GM12878 (cell line): ENCODE data around the gene C17orf78. TPM values are rescaled to one million over a fixed set of nuclear protein-coding genes. Genes with fewer than 3 reads are reported as not detected.

ENCODE experiments used
- ATAC-seq: fragments of 200-7000 bp; cut with Tn5 transposase; 3 replicates; pipeline ENCODE4 v1.9.1; 2020; ENCODE audit warnings: mild to moderate bottlenecking, moderate library complexity
- BruUV-seq: library from RNA; stranded (reverse); fragments of 400-500 nt; replicated peaks from 2 replicates; lab custom pipeline; 2021; lab: Mats Ljungman, UMichigan
- CTCF ChIA-PET: fragments of 300-600 bp; sonication (Branson Sonifier 250); formaldehyde crosslinking; extraction: SDS; loops from one replicate; lab custom pipeline; 2021; ENCODE audit warnings: inconsistent platforms; lab: Yijun Ruan, JAX
- POLR2A ChIA-PET: fragments of 350-600 bp; formaldehyde crosslinking; extraction: SDS; loops from one replicate; lab custom pipeline; 2021; ENCODE audit warnings: inconsistent platforms; lab: Charles Lee
- RAD21 ChIA-PET: fragments of 300-600 bp; sonication (Branson Sonifier 250); formaldehyde crosslinking; loops from one replicate; lab custom pipeline; 2023; ENCODE audit warnings: antibody characterized with exemption; ENCODE audit not compliant: unreplicated experiment; lab: Charles Lee
- SMC1A ChIA-PET: fragments of 300-600 bp; sonication (Branson Sonifier 250); formaldehyde crosslinking; loops from one replicate; lab custom pipeline; 2023; ENCODE audit not compliant: unreplicated experiment, uncharacterized antibody; lab: Charles Lee
- DNase-seq: peaks from one replicate; pipeline ENCODE4 v3.0.0-alpha.2; 2011; ENCODE audit warnings: low read depth, low spot score
- FAIRE-seq: peaks from 3 replicates; lab custom pipeline; 2011; peaks lifted over from hg19 to GRCh38; lab: Jason Lieb, UNC
- H2AFZ ChIP-seq: 2 replicates; pipeline ENCODE4 v1.6.0; 2011; ENCODE audit warnings: low read depth, low read length, control low read depth; ENCODE audit not compliant: control insufficient read depth
- H3K27ac ChIP-seq: 2 replicates; pipeline ENCODE4 v1.5.1; 2011; ENCODE audit warnings: control low read depth; ENCODE audit not compliant: control insufficient read depth, insufficient read depth
- H3K27me3 ChIP-seq, 2 experiments: replicated peaks in 1 of 2; 2 replicates each; pipeline versions ENCODE4 v1.6.0 to v1.6.1; 2011; ENCODE audit warnings: low read length in 1 of 2; ENCODE audit not compliant: control insufficient read depth in 2 of 2, insufficient read depth in 2 of 2
- H3K36me3 ChIP-seq, 2 experiments: 2 replicates each; pipeline ENCODE4 v1.5.1; 2011; ENCODE audit warnings: low read length in 1 of 2; ENCODE audit not compliant: control insufficient read depth in 2 of 2, insufficient read depth in 2 of 2
- H3K4me1 ChIP-seq: 2 replicates; pipeline ENCODE4 v1.6.1; 2011; ENCODE audit warnings: mild to moderate bottlenecking, low read length, moderate library complexity, mixed read lengths; ENCODE audit not compliant: control insufficient read depth, insufficient read depth
- H3K4me2 ChIP-seq: 2 replicates; pipeline ENCODE4 v1.6.0; 2011; ENCODE audit warnings: control low read depth; ENCODE audit not compliant: control insufficient read depth, insufficient read depth
- H3K4me3 ChIP-seq: fragments of 200-600 bp; sonication (generic); 2 replicates; pipeline ENCODE4 v1.5.1; 2016
- H3K79me2 ChIP-seq: 2 replicates; pipeline ENCODE4 v1.6.0; 2011; ENCODE audit warnings: low read length; ENCODE audit not compliant: control insufficient read depth, insufficient read depth
- H3K9ac ChIP-seq: 2 replicates; pipeline ENCODE4 v1.8.0; 2011; ENCODE audit warnings: low read length, control low read depth, mixed read lengths; ENCODE audit not compliant: control insufficient read depth, insufficient read depth
- H3K9me3 ChIP-seq: replicated peaks from 3 replicates; pipeline ENCODE4 v1.5.1; 2011; ENCODE audit warnings: mild to moderate bottlenecking, low read length; ENCODE audit not compliant: control insufficient read depth, insufficient read depth
- H4K20me1 ChIP-seq: 2 replicates; pipeline ENCODE4 v1.6.0; 2011; ENCODE audit not compliant: control insufficient read depth, insufficient read depth
- BCL11A ChIP-seq: IDR thresholded peaks from 2 replicates; pipeline ENCODE4 v1.6.1; 2011; ENCODE audit warnings: low read depth, low read length
- BHLHE40 ChIP-seq, 2 experiments: fragments of 450-650 bp in 1 of 2; IDR thresholded peaks; 2 replicates each; pipeline ENCODE4 v1.6.1; 2011 to 2017; ENCODE audit warnings: low read depth in 2 of 2, borderline replicate concordance in 1 of 2, improper control_type of control experiment in 1 of 2, low read length in 1 of 2, mild to moderate bottlenecking in 1 of 2
- BRCA1 ChIP-seq: IDR thresholded peaks from 2 replicates; pipeline ENCODE4 v1.6.1; 2011; ENCODE audit warnings: low read depth, low read length, improper control_type of control experiment
- EGR1 ChIP-seq, 2 experiments: IDR thresholded peaks; 1 replicate in 1 of 2; 2 replicates in 1 of 2; pipeline ENCODE4 v1.6.1; 2011 to 2012; ENCODE audit warnings: low read depth in 2 of 2, low read length in 2 of 2, borderline replicate concordance in 1 of 2, mild to moderate bottlenecking in 1 of 2, moderate library complexity in 1 of 2
- LARP7 ChIP-seq: fragments of 450-650 bp; IDR thresholded peaks from 2 replicates; pipeline ENCODE4 v1.6.1; 2017; ENCODE audit warnings: mild to moderate bottlenecking
- MYB ChIP-seq: fragments of 150-350 bp; IDR thresholded peaks from 2 replicates; pipeline ENCODE4 v1.6.1; 2014; ENCODE audit warnings: mild to moderate bottlenecking, low read depth, low read length, borderline replicate concordance
- SMC3 ChIP-seq: IDR thresholded peaks from 2 replicates; pipeline ENCODE4 v1.6.1; 2011; ENCODE audit warnings: low read length, improper control_type of control experiment, borderline replicate concordance
- SPI1 ChIP-seq: IDR thresholded peaks from 2 replicates; pipeline ENCODE4 v1.6.1; 2011; ENCODE audit warnings: low read depth, mild to moderate bottlenecking, low read length, moderate library complexity, borderline replicate concordance; ENCODE audit not compliant: insufficient read depth
- SRF ChIP-seq, 2 experiments: IDR thresholded peaks; 2 replicates each; pipeline ENCODE4 v1.6.1; 2011; ENCODE audit warnings: low read depth in 2 of 2, low read length in 2 of 2, mild to moderate bottlenecking in 1 of 2, moderate library complexity in 1 of 2
- SUZ12 ChIP-seq: fragments of 200-600 bp; sonication (generic); IDR thresholded peaks from one replicate; pipeline ENCODE4 v1.6.1; 2018; ENCODE audit warnings: antibody characterized with exemption, mild to moderate bottlenecking; ENCODE audit not compliant: unreplicated experiment
- ZNF274 ChIP-seq: IDR thresholded peaks from one replicate; pipeline ENCODE4 v1.8.0; 2011; ENCODE audit not compliant: insufficient read length, insufficient read depth
- in situ Hi-C: fragments of 300-500 bp; cut with MboI; formaldehyde crosslinking; loops from 9 replicates; pipeline ENCODE4 v1.14.3; 2018; ENCODE audit warnings: mixed read lengths
- intact Hi-C: fragments of 100-400 bp; cut with micrococcal nuclease; formaldehyde crosslinking; loops from one replicate; pipeline ENCODE4 v1.14.2; 2022; ENCODE audit not compliant: unreplicated experiment
- polyA plus RNA-seq, 11 experiments: library from polyadenylated mRNA; depleted of rRNA in 4 of 11; unstranded in 6 of 11; stranded (reverse) in 5 of 11; fragments of >200 nt; fragmentation: Nextera tagmentation in 4 of 11; fragmentation: Illumina TruSeq in 1 of 11; extraction: Ambion mirVana in 4 of 11; extraction: Trizol in 1 of 11; gene quantifications; 1 replicate in 1 of 11; 2 replicates in 10 of 11; pipeline versions ENCODE4 v1.2.1 to v1.2.3, GENCODE V29; 2011 to 2016; ENCODE audit warnings: inconsistent platforms in 2 of 11, missing spikeins in 2 of 11, low read depth in 1 of 11
- total RNA-seq, 4 experiments: library from RNA; depleted of rRNA in 3 of 4; stranded (reverse); fragments of >200 nt in 3 of 4; fragmentation: Illumina TruSeq in 1 of 4; extraction: Trizol in 1 of 4; gene quantifications; 2 replicates each; pipeline versions ENCODE4 v1.2.1 to v1.2.3, GENCODE V29; 2013 to 2021
- TF ChIP-seq, protein P1 (sequence below): fragments of 450-650 bp; IDR thresholded peaks from 2 replicates; pipeline ENCODE4 v1.6.1; 2016; ENCODE audit warnings: mild to moderate bottlenecking, moderate library complexity, borderline replicate concordance
- TF ChIP-seq, protein P2 (sequence below): IDR thresholded peaks from 2 replicates; pipeline ENCODE4 v1.6.1; 2011; ENCODE audit warnings: borderline replicate concordance, low read depth, mild to moderate bottlenecking, moderate library complexity, low read length; ENCODE audit not compliant: insufficient read depth, poor library complexity, severe bottlenecking
- TF ChIP-seq, protein P3 (sequence below): fragments of 450-650 bp; IDR thresholded peaks from 2 replicates; pipeline ENCODE4 v1.6.1; 2017; ENCODE audit warnings: antibody characterized with exemption, mild to moderate bottlenecking, moderate library complexity

The C17orf78 gene
- total and polyA plus RNA-seq, 10 of the 15 experiments (the other 5 are each of a cell fraction or from before 2014, with no cell fraction given), result 0.10 TPM; not detected in 9

DNA sequence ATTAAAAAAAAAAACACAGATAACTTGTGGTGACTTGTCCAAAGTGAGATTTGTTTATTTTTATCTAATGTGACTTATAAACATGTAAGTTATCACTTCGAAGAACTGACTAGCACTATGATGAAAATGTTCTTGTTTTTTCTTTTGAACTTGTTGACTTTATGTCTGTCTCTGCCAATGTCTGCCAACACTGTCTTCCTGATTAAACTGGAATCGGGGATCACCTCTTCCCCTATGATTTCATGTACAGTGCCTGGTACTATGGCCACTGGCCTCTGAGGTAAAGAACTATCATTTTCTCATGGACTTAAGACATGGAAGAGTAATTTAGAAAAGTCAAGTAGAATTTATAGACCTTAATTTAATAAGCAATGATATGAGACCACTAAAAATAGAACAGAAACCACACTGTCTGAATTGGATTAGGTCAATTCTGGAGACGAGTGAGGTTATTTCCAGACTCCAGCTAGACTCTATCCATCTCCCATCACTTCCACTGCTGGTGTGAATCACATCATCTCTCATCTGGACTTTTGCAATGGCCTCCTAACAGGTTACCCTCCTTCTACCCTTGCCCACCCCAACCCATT, 8.9 kb downstream of the C17orf78 start (continued):
- TF ChIP-seq, protein P1, sequence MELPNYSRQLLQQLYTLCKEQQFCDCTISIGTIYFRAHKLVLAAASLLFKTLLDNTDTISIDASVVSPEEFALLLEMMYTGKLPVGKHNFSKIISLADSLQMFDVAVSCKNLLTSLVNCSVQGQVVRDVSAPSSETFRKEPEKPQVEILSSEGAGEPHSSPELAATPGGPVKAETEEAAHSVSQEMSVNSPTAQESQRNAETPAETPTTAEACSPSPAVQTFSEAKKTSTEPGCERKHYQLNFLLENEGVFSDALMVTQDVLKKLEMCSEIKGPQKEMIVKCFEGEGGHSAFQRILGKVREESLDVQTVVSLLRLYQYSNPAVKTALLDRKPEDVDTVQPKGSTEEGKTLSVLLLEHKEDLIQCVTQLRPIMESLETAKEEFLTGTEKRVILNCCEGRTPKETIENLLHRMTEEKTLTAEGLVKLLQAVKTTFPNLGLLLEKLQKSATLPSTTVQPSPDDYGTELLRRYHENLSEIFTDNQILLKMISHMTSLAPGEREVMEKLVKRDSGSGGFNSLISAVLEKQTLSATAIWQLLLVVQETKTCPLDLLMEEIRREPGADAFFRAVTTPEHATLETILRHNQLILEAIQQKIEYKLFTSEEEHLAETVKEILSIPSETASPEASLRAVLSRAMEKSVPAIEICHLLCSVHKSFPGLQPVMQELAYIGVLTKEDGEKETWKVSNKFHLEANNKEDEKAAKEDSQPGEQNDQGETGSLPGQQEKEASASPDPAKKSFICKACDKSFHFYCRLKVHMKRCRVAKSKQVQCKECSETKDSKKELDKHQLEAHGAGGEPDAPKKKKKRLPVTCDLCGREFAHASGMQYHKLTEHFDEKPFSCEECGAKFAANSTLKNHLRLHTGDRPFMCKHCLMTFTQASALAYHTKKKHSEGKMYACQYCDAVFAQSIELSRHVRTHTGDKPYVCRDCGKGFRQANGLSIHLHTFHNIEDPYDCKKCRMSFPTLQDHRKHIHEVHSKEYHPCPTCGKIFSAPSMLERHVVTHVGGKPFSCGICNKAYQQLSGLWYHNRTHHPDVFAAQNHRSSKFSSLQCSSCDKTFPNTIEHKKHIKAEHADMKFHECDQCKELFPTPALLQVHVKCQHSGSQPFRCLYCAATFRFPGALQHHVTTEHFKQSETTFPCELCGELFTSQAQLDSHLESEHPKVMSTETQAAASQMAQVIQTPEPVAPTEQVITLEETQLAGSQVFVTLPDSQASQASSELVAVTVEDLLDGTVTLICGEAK, result no peak
- no peak for TF ChIP-seq MYB
- TF ChIP-seq, protein P2, sequence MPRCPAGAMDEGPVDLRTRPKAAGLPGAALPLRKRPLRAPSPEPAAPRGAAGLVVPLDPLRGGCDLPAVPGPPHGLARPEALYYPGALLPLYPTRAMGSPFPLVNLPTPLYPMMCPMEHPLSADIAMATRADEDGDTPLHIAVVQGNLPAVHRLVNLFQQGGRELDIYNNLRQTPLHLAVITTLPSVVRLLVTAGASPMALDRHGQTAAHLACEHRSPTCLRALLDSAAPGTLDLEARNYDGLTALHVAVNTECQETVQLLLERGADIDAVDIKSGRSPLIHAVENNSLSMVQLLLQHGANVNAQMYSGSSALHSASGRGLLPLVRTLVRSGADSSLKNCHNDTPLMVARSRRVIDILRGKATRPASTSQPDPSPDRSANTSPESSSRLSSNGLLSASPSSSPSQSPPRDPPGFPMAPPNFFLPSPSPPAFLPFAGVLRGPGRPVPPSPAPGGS, result no peak
- no peak for TF ChIP-seq BCL11A
- no peak for TF ChIP-seq BHLHE40 (IDR thresholded peaks at IDR 0.05; ENCODE audit: borderline replicate concordance in 1 of 2, low read depth in 2 of 2, low read length in 1 of 2)

DNA sequence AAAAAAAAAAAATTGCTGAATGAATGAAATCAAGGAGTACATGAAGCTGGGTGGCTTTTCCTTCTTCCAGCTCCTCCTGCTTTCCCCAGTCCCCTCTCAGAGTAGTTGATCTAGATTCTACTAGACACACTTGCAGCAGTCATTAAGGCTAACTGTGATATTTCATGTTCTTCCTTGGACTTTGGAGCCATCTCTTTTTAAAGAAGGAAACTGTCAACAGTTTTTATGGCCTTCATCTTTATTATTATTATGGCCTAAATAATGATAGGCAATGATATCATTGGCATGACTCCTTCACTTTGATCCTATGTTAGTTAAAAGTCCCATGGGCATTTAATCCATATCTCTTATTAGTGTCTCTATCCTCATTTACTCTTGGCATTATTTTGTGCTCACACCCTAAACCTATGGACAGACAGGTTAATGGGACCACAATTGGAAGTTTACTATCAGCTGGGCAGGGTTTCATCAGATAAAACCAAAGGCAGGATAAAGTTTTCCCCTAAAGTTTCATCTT, 9.7 kb downstream of the C17orf78 start:
- in situ Hi-C loops, result no loop called here
- POLR2A ChIA-PET, result no interaction called here
- no peak for TF ChIP-seq SPI1
- TF ChIP-seq SRF (IDR thresholded peaks at IDR 0.05; ENCODE audit: low read depth in 2 of 2, low read length in 2 of 2), result no peak
- TF ChIP-seq LARP7, result no peak
- TF ChIP-seq, protein P3, sequence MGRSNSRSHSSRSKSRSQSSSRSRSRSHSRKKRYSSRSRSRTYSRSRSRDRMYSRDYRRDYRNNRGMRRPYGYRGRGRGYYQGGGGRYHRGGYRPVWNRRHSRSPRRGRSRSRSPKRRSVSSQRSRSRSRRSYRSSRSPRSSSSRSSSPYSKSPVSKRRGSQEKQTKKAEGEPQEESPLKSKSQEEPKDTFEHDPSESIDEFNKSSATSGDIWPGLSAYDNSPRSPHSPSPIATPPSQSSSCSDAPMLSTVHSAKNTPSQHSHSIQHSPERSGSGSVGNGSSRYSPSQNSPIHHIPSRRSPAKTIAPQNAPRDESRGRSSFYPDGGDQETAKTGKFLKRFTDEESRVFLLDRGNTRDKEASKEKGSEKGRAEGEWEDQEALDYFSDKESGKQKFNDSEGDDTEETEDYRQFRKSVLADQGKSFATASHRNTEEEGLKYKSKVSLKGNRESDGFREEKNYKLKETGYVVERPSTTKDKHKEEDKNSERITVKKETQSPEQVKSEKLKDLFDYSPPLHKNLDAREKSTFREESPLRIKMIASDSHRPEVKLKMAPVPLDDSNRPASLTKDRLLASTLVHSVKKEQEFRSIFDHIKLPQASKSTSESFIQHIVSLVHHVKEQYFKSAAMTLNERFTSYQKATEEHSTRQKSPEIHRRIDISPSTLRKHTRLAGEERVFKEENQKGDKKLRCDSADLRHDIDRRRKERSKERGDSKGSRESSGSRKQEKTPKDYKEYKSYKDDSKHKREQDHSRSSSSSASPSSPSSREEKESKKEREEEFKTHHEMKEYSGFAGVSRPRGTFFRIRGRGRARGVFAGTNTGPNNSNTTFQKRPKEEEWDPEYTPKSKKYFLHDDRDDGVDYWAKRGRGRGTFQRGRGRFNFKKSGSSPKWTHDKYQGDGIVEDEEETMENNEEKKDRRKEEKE, result no peak
- TF ChIP-seq BRCA1, result no peak
- TF ChIP-seq ZNF274, result no peak
- no peak for TF ChIP-seq EGR1 (IDR thresholded peaks at IDR 0.05; ENCODE audit: borderline replicate concordance in 1 of 2, low read depth in 2 of 2, low read length in 2 of 2)
- TF ChIP-seq SUZ12, result no peak
- TF ChIP-seq SMC3, result no peak

More for the DNA sequence above, 9.7 kb downstream of the C17orf78 start:
- RAD21 ChIA-PET, result interaction anchor here (1.8 to 3.7 kb wide), 3 partner anchors 9 to 12 kb away, joined by 6 to 13 read pairs (median 9); no protein-coding TSS in a partner anchor
- H3K9ac ChIP-seq, result no peak overlapping the region
- no peaks in the 10 kb centered on the region for H3K27me3 ChIP-seq
- no peaks in the 10 kb centered on the region for H3K9me3 ChIP-seq
- CTCF ChIA-PET, result interaction anchor here (0.7 to 3.9 kb wide), 3 partner anchors 11 to 137 kb away, joined by 3 to 38 read pairs (median 21); partner anchors contain the start of gene C17orf78
- no peak overlapping the region for H3K4me2 ChIP-seq
- FAIRE-seq (no peak), ATAC-seq (no peak), DNase-seq (no peak)
- SMC1A ChIA-PET, result interaction anchor here (0.6 to 4.9 kb wide), 6 partner anchors 9 to 109 kb away, joined by 3 to 27 read pairs (median 3); partner anchors contain the start of gene C17orf78
- intact Hi-C loops, result no loop called here
- no peak overlapping the region for H3K4me3 ChIP-seq
- H3K27ac ChIP-seq, result no peak overlapping the region
- BruUV-seq, result no TSS peak
- H2AFZ ChIP-seq, result no peak overlapping the region
- peaks cover under 1% of the 10 kb centered on the region for H3K4me1 ChIP-seq
- H4K20me1 ChIP-seq, result no peaks in the 10 kb centered on the region
- no peaks in the 10 kb centered on the region for H3K79me2 ChIP-seq
- H3K36me3 ChIP-seq, result no peaks in the 10 kb centered on the region
